Astrocyte (in vitro differentiated cells and primary cell): ENCODE results near the gene CHSY1. TPM values are rescaled to one million over a fixed set of nuclear protein-coding genes. Genes with fewer than 3 reads are reported as not detected.

Source experiments
- DNase-seq: peaks from one replicate; pipeline ENCODE4 v3.0.0-alpha.2; 2010; ENCODE audit warnings: low read depth
- FAIRE-seq: peaks from 2 replicates; lab custom pipeline; 2011; peaks lifted over from hg19 to GRCh38; lab: Jason Lieb, UNC
- H2AFZ ChIP-seq: 2 replicates; pipeline ENCODE4 v1.6.0; 2012; ENCODE audit warnings: low read depth, low read length, inconsistent platforms
- H3K27ac ChIP-seq: 2 replicates; pipeline ENCODE4 v1.5.1; 2011; ENCODE audit warnings: low read depth, low read length, inconsistent platforms
- H3K27me3 ChIP-seq: 2 replicates; pipeline ENCODE4 v1.6.0; 2011; ENCODE audit warnings: low read length, inconsistent platforms; ENCODE audit not compliant: insufficient read depth
- H3K36me3 ChIP-seq: 2 replicates; pipeline ENCODE4 v1.5.1; 2011; ENCODE audit warnings: low read length, inconsistent platforms; ENCODE audit not compliant: insufficient read depth
- H3K4me1 ChIP-seq: 2 replicates; pipeline ENCODE4 v1.5.1; 2011; ENCODE audit warnings: low read length, inconsistent platforms; ENCODE audit not compliant: insufficient read depth
- H3K4me2 ChIP-seq: 2 replicates; pipeline ENCODE4 v1.6.0; 2012; ENCODE audit warnings: low read length, inconsistent platforms
- H3K4me3 ChIP-seq: 2 replicates; pipeline ENCODE4 v1.5.1; 2011; ENCODE audit warnings: low read depth, mild to moderate bottlenecking, low read length, inconsistent platforms; ENCODE audit not compliant: insufficient read depth
- H3K79me2 ChIP-seq: 2 replicates; pipeline ENCODE4 v1.6.0; 2012; ENCODE audit warnings: mild to moderate bottlenecking, low read length, inconsistent platforms; ENCODE audit not compliant: insufficient read depth
- H3K9ac ChIP-seq: 2 replicates; pipeline ENCODE4 v1.6.0; 2012; ENCODE audit warnings: mild to moderate bottlenecking, low read length, inconsistent platforms
- H3K9me3 ChIP-seq: 2 replicates; pipeline ENCODE4 v1.5.1; 2012; ENCODE audit warnings: low read depth, mild to moderate bottlenecking, low read length, inconsistent platforms; ENCODE audit not compliant: insufficient read depth
- H4K20me1 ChIP-seq: 2 replicates; pipeline ENCODE4 v1.6.0; 2012; ENCODE audit warnings: low read length, inconsistent platforms; ENCODE audit not compliant: insufficient read depth
- H3K27ac Mint-ChIP-seq: one replicate; pipeline ENCODE4 v1.8.0; 2021; ENCODE audit warnings: mild to moderate bottlenecking, mixed read lengths; ENCODE audit not compliant: unreplicated experiment
- H3K27me3 Mint-ChIP-seq: one replicate; pipeline ENCODE4 v1.8.0; 2021; ENCODE audit warnings: low read depth, mixed read lengths; ENCODE audit not compliant: unreplicated experiment
- H3K36me3 Mint-ChIP-seq: one replicate; pipeline ENCODE4 v1.8.0; 2021; ENCODE audit warnings: low read depth, mixed read lengths; ENCODE audit not compliant: unreplicated experiment
- H3K4me1 Mint-ChIP-seq: one replicate; pipeline ENCODE4 v1.8.0; 2021; ENCODE audit warnings: low read depth, mixed read lengths; ENCODE audit not compliant: unreplicated experiment
- H3K4me3 Mint-ChIP-seq: one replicate; pipeline ENCODE4 v1.8.0; 2021; ENCODE audit warnings: mild to moderate bottlenecking, moderate library complexity, mixed read lengths; ENCODE audit not compliant: unreplicated experiment
- H3K9me3 Mint-ChIP-seq: one replicate; pipeline ENCODE4 v1.8.0; 2021; ENCODE audit warnings: mild to moderate bottlenecking, mixed read lengths; ENCODE audit not compliant: unreplicated experiment
- CTCF ChIP-seq: IDR thresholded peaks from 2 replicates; pipeline ENCODE4 v1.5.1; 2011; ENCODE audit warnings: low read depth, mild to moderate bottlenecking, inconsistent platforms, low read length, moderate library complexity; ENCODE audit not compliant: insufficient read depth
- EZH2 ChIP-seq: IDR thresholded peaks from 2 replicates; pipeline ENCODE4 v1.6.1; 2012; ENCODE audit warnings: mild to moderate bottlenecking, low read length, inconsistent platforms; ENCODE audit not compliant: insufficient read depth
- total RNA-seq: library from RNA; stranded (reverse); gene quantifications from 2 replicates; pipeline ENCODE4 v1.2.1, GENCODE V29; 2021

CHSY1 gene
- total RNA-seq, 1 donor from 2014 or later, result 42.2 TPM

- FAIRE-seq (no peak), DNase-seq (no peak)
- Mint-ChIP-seq H3K27ac (no peak overlapping the region), H3K27me3 (peaks cover 7% of the 10 kb centered on the region), H3K36me3 (no peaks in the 10 kb centered on the region), H3K4me1 (peaks cover 4% of the 10 kb centered on the region), H3K4me3 (no peak overlapping the region), H3K9me3 (no peaks in the 10 kb centered on the region)
- Histone ChIP-seq H3K9me3 (no peaks in the 10 kb centered on the region), H3K4me3 (no peak overlapping the region), H4K20me1 (no peaks in the 10 kb centered on the region), H3K4me2 (peak overlapping the region; percentile 11), H3K36me3 (no peaks in the 10 kb centered on the region), H3K4me1 (peaks cover 21% of the 10 kb centered on the region), H3K9ac (peak overlapping the region; percentile 15), H3K79me2 (no peaks in the 10 kb centered on the region), H2AFZ (no peak overlapping the region), H3K27me3 (no peaks in the 10 kb centered on the region), H3K27ac (no peak overlapping the region)
- no peak for TF ChIP-seq EZH2
- no peak for TF ChIP-seq CTCF
Measured at GRCh38 chr15:101158166-101159095, 93.4 kb downstream of the CHSY1 start.

GRCh38 chr15:101157721-101158120 lies 94.1 kb downstream of the CHSY1 start:
- Histone ChIP-seq H3K36me3 (no peaks in the 10 kb centered on the region), H3K79me2 (no peaks in the 10 kb centered on the region), H3K27ac (no peak overlapping the region), H3K4me1 (peaks cover 21% of the 10 kb centered on the region), H3K4me3 (no peak overlapping the region), H3K27me3 (no peaks in the 10 kb centered on the region), H4K20me1 (no peaks in the 10 kb centered on the region), H3K9me3 (no peaks in the 10 kb centered on the region), H3K9ac (no peak overlapping the region), H3K4me2 (no peak overlapping the region), H2AFZ (no peak overlapping the region)
- FAIRE-seq (no peak), DNase-seq (no peak)
- no peak for TF ChIP-seq EZH2
- no peak for TF ChIP-seq CTCF
- no peaks in the 10 kb centered on the region for H3K9me3 Mint-ChIP-seq
- H3K27me3 Mint-ChIP-seq, result peaks cover 7% of the 10 kb centered on the region
- no peak overlapping the region for H3K27ac Mint-ChIP-seq
- H3K4me3 Mint-ChIP-seq, result no peak overlapping the region
- peaks cover 4% of the 10 kb centered on the region for H3K4me1 Mint-ChIP-seq
- no peaks in the 10 kb centered on the region for H3K36me3 Mint-ChIP-seq
